GM13977 (cell line): ENCODE data around the gene RAB8B.

Experiments used
- DNase-seq: peaks from one replicate; pipeline ENCODE4 v3.0.0; 2012; ENCODE audit warnings: low spot score
- CTCF ChIP-seq: IDR thresholded peaks from 2 replicates; pipeline ENCODE4 v1.5.1; 2012; ENCODE audit warnings: mild to moderate bottlenecking, control low read depth; ENCODE audit not compliant: insufficient read depth; ENCODE audit errors: extremely low read depth, missing control alignments
- in situ Hi-C: fragments of 300-500 bp; cut with MboI; formaldehyde crosslinking; loops from one replicate; pipeline ENCODE4 v1.12.0; 2022; ENCODE audit warnings: low sequenced_read_pairs, low pct_unique_long_range_greater_than_20kb, mixed read lengths, inconsistent platforms; ENCODE audit not compliant: unreplicated experiment

RAB8B gene

DNA sequence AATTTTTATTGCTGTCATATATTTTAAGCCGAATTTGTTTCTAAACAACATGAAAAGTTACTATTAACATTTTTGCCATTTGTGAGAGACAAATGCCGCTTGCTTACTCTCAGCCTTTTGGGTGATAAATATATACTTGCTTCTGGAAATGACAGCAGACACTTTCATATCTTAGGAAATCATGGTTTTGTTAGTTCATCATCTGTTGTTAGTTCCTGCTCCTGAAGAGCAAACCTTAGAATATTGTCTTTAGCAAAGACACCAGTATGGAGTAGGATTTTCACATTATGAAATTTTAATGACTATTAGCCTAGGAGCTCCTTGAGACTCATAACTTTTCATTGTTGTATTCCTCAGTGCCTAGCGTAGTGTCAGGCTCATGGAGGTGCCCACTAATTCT is 36.0 kb downstream of the RAB8B start:
- no peak for TF ChIP-seq CTCF
- in situ Hi-C loops: no loop called here
- no peak for DNase-seq

GRCh38 chr15:63226155-63226883 is 36.9 kb downstream of the RAB8B start:
- in situ Hi-C loops: no loop called here
- no peak for DNase-seq
- no peak for TF ChIP-seq CTCF

DNA sequence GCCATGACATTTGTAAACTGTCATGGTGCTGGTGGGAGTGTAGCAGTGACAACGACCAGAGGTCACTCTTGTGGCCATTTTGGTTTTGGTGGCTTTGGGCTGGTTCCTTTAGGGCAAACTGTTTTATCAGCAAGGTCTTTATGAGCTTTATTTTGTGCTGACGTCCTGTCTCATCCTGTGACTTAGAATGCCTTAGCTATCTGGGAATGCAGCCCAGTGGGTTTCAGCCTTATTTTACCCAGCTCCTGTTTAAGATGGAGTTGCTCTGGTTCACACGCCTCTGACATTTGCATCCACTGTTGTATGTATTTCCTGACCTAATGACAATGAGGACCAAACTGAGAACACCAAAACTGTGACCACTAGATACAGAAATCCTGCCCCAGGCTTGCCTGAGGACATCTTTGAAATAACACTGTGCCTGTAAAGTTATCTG is 37.6 kb downstream of the RAB8B start:
- in situ Hi-C loops: no loop called here
- no peak for TF ChIP-seq CTCF
- no peak for DNase-seq

DNA sequence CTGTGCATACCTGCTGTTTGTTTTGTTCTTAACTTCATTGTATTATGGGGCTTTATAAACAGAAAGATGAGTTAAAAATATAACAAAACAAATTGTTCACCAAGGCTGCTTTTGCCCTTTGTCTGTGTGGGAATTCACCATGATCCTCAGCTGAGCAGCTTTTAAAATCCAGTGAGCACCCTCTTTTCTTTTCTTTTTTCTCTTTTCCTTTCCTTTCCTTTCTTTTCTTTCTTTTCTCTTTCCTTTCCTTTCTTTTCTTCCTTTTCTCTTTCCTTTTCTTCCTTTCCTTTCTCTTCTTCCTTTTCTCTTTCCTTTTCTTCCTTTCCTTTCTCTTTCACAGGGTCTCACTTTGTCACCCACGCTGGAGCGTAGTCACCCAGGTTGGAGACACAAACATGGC is 38.3 kb downstream of the RAB8B start:
- TF ChIP-seq CTCF: no peak
- in situ Hi-C loops: no loop called here
- DNase-seq: no peak

DNA sequence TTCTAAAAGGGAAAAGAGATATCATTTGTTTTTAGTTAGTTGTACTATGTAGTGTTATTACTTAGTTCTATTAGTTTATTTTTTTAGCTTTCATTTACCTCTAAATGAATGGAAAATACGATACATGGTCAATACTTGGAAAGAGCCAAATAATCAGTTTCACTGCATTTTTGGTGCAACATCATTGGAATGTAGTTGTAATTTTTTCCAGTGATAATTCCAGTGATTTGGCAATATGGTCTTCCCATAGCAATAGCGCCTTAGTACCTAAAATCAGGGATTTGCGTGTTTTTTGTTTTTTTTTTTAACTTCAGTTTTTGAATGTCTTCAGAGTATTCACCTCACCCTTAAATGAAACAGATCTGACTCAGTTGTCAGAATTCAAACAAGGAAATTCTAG is 41.8 kb downstream of the RAB8B start:
- no peak for TF ChIP-seq CTCF
- in situ Hi-C loops: no loop called here

DNA sequence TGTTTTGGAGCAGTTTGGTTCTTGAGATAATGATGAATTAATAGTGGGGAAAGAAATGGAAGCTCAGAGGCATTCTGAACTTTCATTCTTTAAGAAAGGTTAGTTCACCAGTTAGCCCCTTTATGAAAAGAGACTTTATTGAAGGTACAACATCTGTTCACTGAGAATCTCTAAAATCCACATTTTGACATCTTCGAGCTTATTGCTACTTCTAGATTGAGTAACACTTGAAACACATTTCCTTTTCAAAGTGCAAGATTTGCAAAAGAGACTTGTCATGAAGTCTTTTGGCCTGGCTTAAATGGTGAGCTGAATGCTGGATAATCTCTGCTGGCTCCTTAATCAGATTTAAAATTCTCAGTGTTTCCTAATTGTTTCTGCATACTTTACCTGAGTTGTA is 42.3 kb downstream of the RAB8B start:
- DNase-seq: no peak
- no peak for TF ChIP-seq CTCF
- in situ Hi-C loops: no loop called here

More for the DNA sequence above, 41.8 kb downstream of the RAB8B start:
- DNase-seq: no peak
